Measurements from ENCODE around the gene ARID4B. TPM values are rescaled to one million over a fixed set of nuclear protein-coding genes. Genes with fewer than 3 reads are reported as not detected.
A peak's percentile ranks its signal among the peaks of the same experiment; 100 is the strongest.

The ARID4B gene
- total and polyA plus RNA-seq, 2 of the 13 experiments (the other 11 are each of a cell fraction or from before 2014, with no cell fraction given), result 9.7 to 24.6 TPM

- TF ChIP-seq PREB (CRISPR knock-in tag; IDR thresholded peaks at IDR 0.05) (no peak; the same call in 1 of the 2 replicates), MTA1 (CRISPR knock-in tag; IDR thresholded peaks at IDR 0.05; ENCODE audit: borderline replicate concordance) (no peak), CREB3 (CRISPR knock-in tag; IDR thresholded peaks at IDR 0.05) (no peak), MEF2D (CRISPR knock-in tag; IDR thresholded peaks at IDR 0.05) (0 out of 2 replicates have a peak, but pooled peaks have one; percentile 7), ZNF264 (CRISPR knock-in tag; IDR thresholded peaks at IDR 0.05) (no peak), ZBTB10 (CRISPR knock-in tag; IDR thresholded peaks at IDR 0.05; ENCODE audit: borderline replicate concordance) (no peak), ZNF567 (CRISPR knock-in tag; IDR thresholded peaks at IDR 0.05; ENCODE audit: borderline replicate concordance) (no peak), POLR2AphosphoS2 (IDR thresholded peaks at IDR 0.05; ENCODE audit: low read depth, low read length) (peak; percentile 79), SATB2 (CRISPR knock-in tag; IDR thresholded peaks at IDR 0.05) (no peak), MXD4 (CRISPR knock-in tag; IDR thresholded peaks at IDR 0.05) (no peak), ZNF253 (CRISPR knock-in tag; IDR thresholded peaks at IDR 0.05; ENCODE audit: borderline replicate concordance) (no peak), MTA3 (CRISPR knock-in tag; IDR thresholded peaks at IDR 0.05) (no peak), GATAD2A (CRISPR knock-in tag; IDR thresholded peaks at IDR 0.05) (peak; percentile 42), ELF4 (CRISPR knock-in tag; IDR thresholded peaks at IDR 0.05; ENCODE audit: borderline replicate concordance) (no peak; the same call in 1 of the 2 replicates), NR2F1 (CRISPR knock-in tag; IDR thresholded peaks at IDR 0.05) (no peak), ZNF615 (CRISPR knock-in tag; IDR thresholded peaks at IDR 0.05; ENCODE audit: borderline replicate concordance) (0 out of 2 replicates have a peak, but pooled peaks have one; percentile 10), ZNF772 (CRISPR knock-in tag; IDR thresholded peaks at IDR 0.05) (peak; percentile 22; the same call in 1 of the 2 replicates), TEAD2 (CRISPR knock-in tag; IDR thresholded peaks at IDR 0.05) (no peak), ATF7 (IDR thresholded peaks at IDR 0.05) (no peak), ATF7 (CRISPR knock-in tag; IDR thresholded peaks at IDR 0.05) (no peak)
- TF ChIP-seq, protein P1, sequence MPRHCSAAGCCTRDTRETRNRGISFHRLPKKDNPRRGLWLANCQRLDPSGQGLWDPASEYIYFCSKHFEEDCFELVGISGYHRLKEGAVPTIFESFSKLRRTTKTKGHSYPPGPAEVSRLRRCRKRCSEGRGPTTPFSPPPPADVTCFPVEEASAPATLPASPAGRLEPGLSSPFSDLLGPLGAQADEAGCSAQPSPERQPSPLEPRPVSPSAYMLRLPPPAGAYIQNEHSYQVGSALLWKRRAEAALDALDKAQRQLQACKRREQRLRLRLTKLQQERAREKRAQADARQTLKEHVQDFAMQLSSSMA (CRISPR knock-in tag; IDR thresholded peaks at IDR 0.05), result no peak
- TF ChIP-seq, protein P2, sequence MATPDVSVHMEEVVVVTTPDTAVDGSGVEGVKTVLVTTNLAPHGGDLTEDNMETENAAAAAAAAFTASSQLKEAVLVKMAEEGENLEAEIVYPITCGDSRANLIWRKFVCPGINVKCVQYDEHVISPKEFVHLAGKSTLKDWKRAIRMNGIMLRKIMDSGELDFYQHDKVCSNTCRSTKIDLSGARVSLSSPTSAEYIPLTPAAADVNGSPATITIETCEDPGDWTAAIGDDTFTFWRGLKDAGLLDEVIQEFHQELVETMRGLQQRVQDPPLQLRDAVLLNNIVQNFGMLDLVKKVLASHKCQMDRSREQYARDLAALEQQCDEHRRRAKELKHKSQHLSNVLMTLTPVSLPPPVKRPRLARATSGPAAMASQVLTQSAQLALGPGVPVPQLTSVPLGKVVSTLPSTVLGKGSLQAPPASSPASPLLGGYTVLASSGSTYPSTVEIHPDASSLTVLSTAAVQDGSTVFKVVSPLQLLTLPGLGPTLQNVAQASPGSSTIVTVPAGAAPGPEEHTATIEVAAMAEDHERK (CRISPR knock-in tag; IDR thresholded peaks at IDR 0.05; ENCODE audit: low read depth), result 0 out of 2 replicates have a peak, but pooled peaks have one; percentile 44
Observed at GRCh38 chr1:235328271-235329138, 526 bp upstream of the ARID4B start, which contains the start of gene GGPS1 (continued).

All from HepG2 (cell line).